Tibial nerve (tissue), 4 donors: ENCODE data around the gene SRSF5.

Experiments used
- CTCF ChIP-seq, 5 experiments: fragments of 200-600 bp in 3 of 5; fragments of 450-650 bp in 2 of 5; sonication (generic) in 3 of 5; IDR thresholded peaks; one replicate each; pipeline ENCODE4 v1.5.1; 2016 to 2019; ENCODE audit warnings: antibody characterized with exemption in 5 of 5, mild to moderate bottlenecking in 3 of 5, moderate library complexity in 2 of 5
- EP300 ChIP-seq, 2 donors: sonication (generic); formaldehyde crosslinking; IDR thresholded peaks; one replicate each; pipeline ENCODE4 v1.6.1; 2017; ENCODE audit warnings: antibody characterized with exemption in 2 of 2, mild to moderate bottlenecking in 1 of 2
- POLR2A ChIP-seq, 2 donors: fragments of 450-650 bp; IDR thresholded peaks; one replicate each; pipeline ENCODE4 v1.6.1; 2017; ENCODE audit warnings: antibody characterized with exemption in 2 of 2, mild to moderate bottlenecking in 2 of 2, moderate library complexity in 2 of 2

GRCh38 chr14:69797573-69798338 is 30.8 kb downstream of the SRSF5 start:
- TF ChIP-seq POLR2A (IDR thresholded peaks at IDR 0.05) (no peak), CTCF (IDR thresholded peaks at IDR 0.05) (no peak), EP300 (IDR thresholded peaks at IDR 0.05) (no peak)
